T-helper 2 cell treated with Interferon-gamma antibody and Interleukin-4, amounts not matched to agents 5 μg/mL and 100 μg/mL, for 36 hours (primary cell): ENCODE data around the gene EIF2AK3.
"Not testable (repeated sequence)": the region's sequence is repeated elsewhere in the genome, so short reads cannot be mapped to it uniquely, and the experiment has no call there.

Experiments
- DNase-seq: peaks from one replicate; pipeline ENCODE4 v3.0.0; 2021; ENCODE audit warnings: low spot score
- H3K27ac Mint-ChIP-seq: one replicate; pipeline ENCODE4 v1.8.0; 2021; ENCODE audit warnings: mild to moderate bottlenecking, mixed read lengths
- H3K27me3 Mint-ChIP-seq: one replicate; pipeline ENCODE4 v1.8.0; 2021; ENCODE audit warnings: low read depth, mixed read lengths
- H3K36me3 Mint-ChIP-seq: one replicate; pipeline ENCODE4 v1.8.0; 2021; ENCODE audit warnings: low read depth, mixed read lengths
- H3K4me1 Mint-ChIP-seq: one replicate; pipeline ENCODE4 v1.8.0; 2021; ENCODE audit warnings: low read depth, mixed read lengths
- H3K4me3 Mint-ChIP-seq: one replicate; pipeline ENCODE4 v1.8.0; 2022; ENCODE audit warnings: mild to moderate bottlenecking, moderate library complexity, mixed read lengths
- H3K9me3 Mint-ChIP-seq: one replicate; pipeline ENCODE4 v1.8.0; 2021; ENCODE audit warnings: mixed read lengths

Gene EIF2AK3

GRCh38 chr2:88561646-88562388 is 65.4 kb downstream of the EIF2AK3 start:
- H3K27me3 Mint-ChIP-seq: no peaks in the 10 kb centered on the region
- H3K9me3 Mint-ChIP-seq: no peaks in the 10 kb centered on the region
- no peak for DNase-seq
- peaks cover 29% of the 10 kb centered on the region for H3K4me1 Mint-ChIP-seq
- H3K4me3 Mint-ChIP-seq: peak overlapping the region; percentile 44
- H3K27ac Mint-ChIP-seq: peak overlapping the region; percentile 79
- H3K36me3 Mint-ChIP-seq: peaks cover 45% of the 10 kb centered on the region

DNA sequence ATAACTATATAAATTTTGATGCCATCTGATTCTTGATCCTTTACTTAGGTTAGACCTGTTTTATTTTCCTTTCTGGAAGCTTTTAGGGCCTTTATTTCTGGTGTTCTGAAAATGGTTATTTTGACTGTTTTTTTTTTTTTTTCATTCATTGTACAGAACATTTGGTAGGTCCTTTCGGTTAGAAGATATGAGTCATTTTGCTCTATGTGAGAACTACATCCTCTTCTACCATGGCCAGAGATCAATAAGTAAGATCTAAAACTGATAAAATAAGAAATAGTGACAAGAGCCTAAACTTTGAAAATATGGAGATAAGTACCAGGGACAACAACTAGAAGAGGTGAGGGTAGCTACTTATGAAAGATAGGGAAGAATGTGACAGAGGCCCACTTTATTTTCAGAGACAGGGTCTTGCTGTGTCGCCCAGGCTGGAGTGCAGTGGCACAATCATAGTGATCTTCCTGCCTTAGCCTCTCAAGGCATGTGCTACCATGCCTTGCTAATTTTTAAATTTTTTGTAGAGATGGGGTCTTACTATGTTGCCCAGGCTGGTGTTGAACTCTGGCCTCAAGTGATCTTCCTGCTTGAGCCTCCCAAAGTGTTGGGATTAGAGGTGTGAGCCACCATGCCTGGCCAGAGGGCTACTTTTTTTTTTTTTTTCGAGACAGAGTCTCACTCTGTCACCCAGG is 66.5 kb downstream of the EIF2AK3 start:
- no peak overlapping the region for H3K4me3 Mint-ChIP-seq
- peaks cover 29% of the 10 kb centered on the region for H3K4me1 Mint-ChIP-seq
- H3K36me3 Mint-ChIP-seq: peaks cover 44% of the 10 kb centered on the region
- H3K27me3 Mint-ChIP-seq: no peaks in the 10 kb centered on the region
- no peak for DNase-seq
- H3K9me3 Mint-ChIP-seq: no peaks in the 10 kb centered on the region
- peak overlapping the region; percentile 73 for H3K27ac Mint-ChIP-seq

DNA sequence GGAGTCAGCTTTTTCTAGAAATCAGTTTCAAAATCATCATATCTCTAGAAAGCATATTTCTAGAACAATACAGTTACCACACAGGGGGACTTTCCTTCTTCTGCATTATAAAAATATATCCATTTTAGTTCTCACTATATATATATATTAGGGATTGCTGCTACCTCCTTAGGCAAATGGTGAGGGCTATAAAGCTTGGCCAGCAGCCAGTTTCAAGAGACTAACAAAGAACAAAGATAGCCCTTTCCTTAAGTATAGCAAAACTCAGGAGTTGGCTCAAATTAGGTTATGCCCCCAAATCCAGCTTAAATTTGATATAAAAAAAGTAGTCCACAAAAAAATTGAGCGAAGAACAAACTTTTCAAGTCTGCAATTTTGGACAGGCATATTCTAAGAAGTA is 70.0 kb downstream of the EIF2AK3 start:
- Mint-ChIP-seq H3K9me3 (no peaks in the 10 kb centered on the region), H3K27ac (no peak overlapping the region), H3K4me3 (no peak overlapping the region), H3K4me1 (peaks cover 15% of the 10 kb centered on the region), H3K36me3 (peaks cover 33% of the 10 kb centered on the region), H3K27me3 (no peaks in the 10 kb centered on the region)
- DNase-seq: no peak

DNA sequence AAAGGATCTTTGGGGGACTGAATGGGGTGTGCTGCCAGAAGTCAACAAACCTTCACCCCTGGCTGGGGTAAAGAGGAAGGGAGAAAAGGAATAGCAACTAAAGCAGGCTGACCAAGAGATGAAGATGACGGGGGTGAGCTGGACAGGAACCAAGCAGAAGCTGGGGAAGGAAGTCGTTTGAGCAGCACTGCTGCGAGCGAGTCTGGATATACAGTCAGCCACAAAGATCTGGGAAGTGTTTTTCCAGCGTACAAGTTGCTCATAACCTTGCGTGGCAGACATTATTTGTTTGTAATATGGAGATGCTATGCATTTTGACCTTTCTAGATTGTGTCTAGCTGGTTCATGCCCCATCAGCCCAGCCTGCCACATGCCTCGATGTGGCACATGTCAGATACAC is 71.2 kb downstream of the EIF2AK3 start:
- peaks cover 25% of the 10 kb centered on the region for H3K36me3 Mint-ChIP-seq
- peaks cover 9% of the 10 kb centered on the region for H3K4me1 Mint-ChIP-seq
- H3K27ac Mint-ChIP-seq: no peak overlapping the region
- no peaks in the 10 kb centered on the region for H3K9me3 Mint-ChIP-seq
- H3K4me3 Mint-ChIP-seq: no peak overlapping the region
- peaks cover 3% of the 10 kb centered on the region for H3K27me3 Mint-ChIP-seq
- no peak for DNase-seq

- no peak for DNase-seq
- H3K9me3 Mint-ChIP-seq: no peaks in the 10 kb centered on the region
- peaks cover 18% of the 10 kb centered on the region for H3K27me3 Mint-ChIP-seq
- no peak overlapping the region for H3K27ac Mint-ChIP-seq
- H3K4me3 Mint-ChIP-seq: no peak overlapping the region
- peaks cover 9% of the 10 kb centered on the region for H3K36me3 Mint-ChIP-seq
- peaks cover 2% of the 10 kb centered on the region for H3K4me1 Mint-ChIP-seq
Observed at GRCh38 chr2:88554189-88554588, 73.1 kb downstream of the EIF2AK3 start.

- H3K9me3 Mint-ChIP-seq: no peaks in the 10 kb centered on the region
- peaks cover 2% of the 10 kb centered on the region for H3K4me1 Mint-ChIP-seq
Observed at GRCh38 chr2:88549616-88550292, 77.5 kb downstream of the EIF2AK3 start.

GRCh38 chr2:88546291-88546690 is 81.0 kb downstream of the EIF2AK3 start:
- not testable (repeated sequence) for H3K36me3 Mint-ChIP-seq, H3K4me1 Mint-ChIP-seq, H3K4me3 Mint-ChIP-seq, H3K9me3 Mint-ChIP-seq, DNase-seq, H3K27ac Mint-ChIP-seq
- peaks cover 30% of the 10 kb centered on the region for H3K27me3 Mint-ChIP-seq

More at GRCh38 chr2:88549616-88550292, 77.5 kb downstream of the EIF2AK3 start:
- Mint-ChIP-seq H3K36me3 (no peaks in the 10 kb centered on the region), H3K27ac (no peak overlapping the region), H3K27me3 (peaks cover 32% of the 10 kb centered on the region), H3K4me3 (no peak overlapping the region)
- DNase-seq: no peak

DNA sequence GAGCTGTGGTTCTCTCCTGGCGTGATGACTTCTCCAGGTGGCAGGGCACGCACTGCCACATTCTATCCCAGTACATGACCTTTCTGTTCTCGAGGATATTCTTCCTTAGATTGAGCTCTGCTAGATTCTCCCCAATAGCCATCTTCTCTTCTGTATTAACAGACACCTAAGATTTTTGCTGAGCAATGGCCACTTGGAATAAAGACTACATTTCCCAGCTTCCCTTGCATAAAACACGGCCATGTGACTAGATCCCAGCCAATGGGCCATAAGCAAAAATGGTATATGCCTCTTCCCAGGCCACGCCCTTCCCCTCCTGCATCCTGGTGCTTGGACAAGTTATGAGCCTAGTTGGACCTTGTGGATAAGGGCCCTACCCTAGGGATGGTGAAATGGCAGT is 82.1 kb downstream of the EIF2AK3 start:
- Mint-ChIP-seq H3K27me3 (peaks cover 24% of the 10 kb centered on the region), H3K4me3 (no peak overlapping the region), H3K36me3 (no peaks in the 10 kb centered on the region), H3K9me3 (peaks cover 4% of the 10 kb centered on the region), H3K4me1 (peaks cover 2% of the 10 kb centered on the region), H3K27ac (no peak overlapping the region)
- DNase-seq: no peak

DNA sequence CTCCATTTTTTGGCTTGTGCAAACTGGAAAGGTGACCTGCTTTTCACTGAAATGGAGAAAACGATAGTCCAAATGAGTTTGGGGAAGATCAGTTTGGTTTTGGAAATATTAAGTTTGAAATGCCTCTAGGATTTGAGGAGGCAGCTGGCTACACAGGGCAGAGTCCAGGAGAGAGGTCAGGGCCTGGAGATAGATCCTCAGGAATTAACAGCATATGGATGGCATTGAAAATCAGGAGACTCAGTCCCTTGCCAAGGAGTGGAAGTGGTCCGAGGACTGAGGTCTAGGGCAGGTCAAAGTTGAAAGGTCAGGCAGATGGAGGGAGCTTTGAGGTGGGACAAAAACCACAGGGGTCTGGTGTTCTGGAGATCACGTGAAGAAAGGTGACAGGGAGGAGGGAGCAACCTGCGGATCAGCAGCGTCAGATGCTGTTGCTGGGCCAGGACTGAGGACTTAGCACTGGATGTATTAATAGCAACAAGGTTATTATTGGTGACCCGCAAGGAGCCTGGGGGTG is 83.7 kb downstream of the EIF2AK3 start:
- H3K27me3 Mint-ChIP-seq: peaks cover 12% of the 10 kb centered on the region
- no peaks in the 10 kb centered on the region for H3K36me3 Mint-ChIP-seq
- no peak overlapping the region for H3K27ac Mint-ChIP-seq
- H3K4me1 Mint-ChIP-seq: no peaks in the 10 kb centered on the region
- no peak for DNase-seq
- H3K4me3 Mint-ChIP-seq: no peak overlapping the region
- peaks cover 4% of the 10 kb centered on the region for H3K9me3 Mint-ChIP-seq

- no peak for DNase-seq
- Mint-ChIP-seq H3K9me3 (peaks cover 4% of the 10 kb centered on the region), H3K4me3 (no peak overlapping the region), H3K27me3 (peaks cover 7% of the 10 kb centered on the region), H3K27ac (no peak overlapping the region), H3K4me1 (peaks cover 2% of the 10 kb centered on the region), H3K36me3 (no peaks in the 10 kb centered on the region)
Observed at GRCh38 chr2:88542668-88543067, 84.6 kb downstream of the EIF2AK3 start.

- DNase-seq: no peak
- no peak overlapping the region for H3K27ac Mint-ChIP-seq
- peaks cover 4% of the 10 kb centered on the region for H3K9me3 Mint-ChIP-seq
- peaks cover 2% of the 10 kb centered on the region for H3K4me1 Mint-ChIP-seq
- no peaks in the 10 kb centered on the region for H3K27me3 Mint-ChIP-seq
- no peaks in the 10 kb centered on the region for H3K36me3 Mint-ChIP-seq
- no peak overlapping the region for H3K4me3 Mint-ChIP-seq
Observed at GRCh38 chr2:88540346-88540745, 86.9 kb downstream of the EIF2AK3 start.

DNA sequence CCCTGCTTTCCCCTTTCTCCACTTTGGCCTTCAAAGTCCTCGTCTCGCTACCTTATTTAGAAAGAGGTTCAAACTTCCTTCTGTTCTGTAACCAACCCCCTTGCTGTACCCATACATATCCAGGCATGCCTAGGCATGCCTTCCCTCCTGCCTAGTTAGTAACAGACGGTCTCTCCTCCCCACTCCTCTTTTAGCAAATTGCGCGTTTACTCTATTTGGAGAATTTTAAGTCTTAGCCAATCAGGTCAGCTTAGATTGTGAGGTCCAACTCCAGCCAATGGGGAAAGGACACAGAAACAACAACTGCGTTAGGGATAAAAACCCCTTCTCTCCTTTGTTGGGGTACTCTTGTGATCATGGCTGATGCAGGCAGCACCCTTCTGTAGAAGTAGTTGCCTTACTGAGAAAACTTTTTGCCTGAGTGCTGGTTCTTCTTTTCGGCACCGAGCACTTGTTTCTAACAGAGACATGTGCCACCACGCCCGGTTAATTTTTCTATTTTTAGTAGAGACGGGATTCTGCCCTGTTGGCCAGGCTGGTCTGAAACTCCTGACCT is 88.8 kb downstream of the EIF2AK3 start:
- Mint-ChIP-seq H3K27me3 (no peaks in the 10 kb centered on the region), H3K27ac (no peak overlapping the region), H3K36me3 (no peaks in the 10 kb centered on the region), H3K4me1 (peaks cover 2% of the 10 kb centered on the region), H3K9me3 (peaks cover 4% of the 10 kb centered on the region), H3K4me3 (no peak overlapping the region)
- DNase-seq: no peak

- H3K9me3 Mint-ChIP-seq: peaks cover 4% of the 10 kb centered on the region
- no peak overlapping the region for H3K4me3 Mint-ChIP-seq
- no peak for DNase-seq
- H3K4me1 Mint-ChIP-seq: peaks cover 2% of the 10 kb centered on the region
- H3K27ac Mint-ChIP-seq: no peak overlapping the region
- H3K36me3 Mint-ChIP-seq: no peaks in the 10 kb centered on the region
- H3K27me3 Mint-ChIP-seq: no peaks in the 10 kb centered on the region
Observed at GRCh38 chr2:88537640-88538039, 89.6 kb downstream of the EIF2AK3 start.

- no peaks in the 10 kb centered on the region for H3K4me1 Mint-ChIP-seq
- DNase-seq: no peak
- no peaks in the 10 kb centered on the region for H3K36me3 Mint-ChIP-seq
- no peak overlapping the region for H3K27ac Mint-ChIP-seq
- H3K9me3 Mint-ChIP-seq: no peaks in the 10 kb centered on the region
- H3K4me3 Mint-ChIP-seq: no peak overlapping the region
- H3K27me3 Mint-ChIP-seq: no peaks in the 10 kb centered on the region
Observed at GRCh38 chr2:88530081-88530480, 97.2 kb downstream of the EIF2AK3 start.
